Natural killer cell (primary cell): ENCODE results near the gene MAG. TPM values are rescaled to one million over a fixed set of nuclear protein-coding genes. Genes with fewer than 3 reads are reported as not detected.
"Not testable (repeated sequence)": the region's sequence is repeated elsewhere in the genome, so short reads cannot be mapped to it uniquely, and the experiment has no call there.

ENCODE experiments used
- ATAC-seq, 3 donors: fragments of 150-1000 bp in 2 of 3; fragments of 200-7000 bp in 1 of 3; cut with Tn5 transposase; 1 replicate in 1 of 3; 2 replicates in 2 of 3; pipeline ENCODE4 v1.10.0; 2021; ENCODE audit warnings: mild to moderate bottlenecking in 2 of 3, moderate library complexity in 2 of 3
- DNase-seq, 2 donors: peaks; one replicate each; pipeline versions ENCODE4 v3.0.0 to v3.0.0-alpha.2; 2013 to 2021; ENCODE audit warnings: mixed read lengths in 1 of 2
- H3K27ac ChIP-seq: one replicate; pipeline ENCODE4 v1.5.1; 2013; ENCODE audit warnings: mild to moderate bottlenecking, low read length
- H3K27me3 ChIP-seq: one replicate; pipeline ENCODE4 v1.6.1; 2013; ENCODE audit warnings: low read length; ENCODE audit not compliant: control insufficient read depth, insufficient read depth
- H3K36me3 ChIP-seq: one replicate; pipeline ENCODE4 v1.6.1; 2013; ENCODE audit warnings: low read length; ENCODE audit not compliant: control insufficient read depth, insufficient read depth
- H3K4me1 ChIP-seq: one replicate; pipeline ENCODE4 v1.6.1; 2013; ENCODE audit warnings: low read length; ENCODE audit not compliant: control insufficient read depth, insufficient read depth
- H3K4me3 ChIP-seq: one replicate; pipeline ENCODE4 v1.5.1; 2013; ENCODE audit warnings: low read length
- H3K9me3 ChIP-seq: one replicate; pipeline ENCODE4 v1.6.1; 2013; ENCODE audit warnings: low read length; ENCODE audit not compliant: control insufficient read depth, insufficient read depth
- H3K27ac Mint-ChIP-seq, 2 donors: one replicate each; pipeline ENCODE4 v1.8.0; 2022; ENCODE audit warnings: mild to moderate bottlenecking in 2 of 2, mixed read lengths in 2 of 2, moderate library complexity in 1 of 2
- H3K27me3 Mint-ChIP-seq, 2 donors: one replicate each; pipeline ENCODE4 v1.8.0; 2022; ENCODE audit warnings: low read depth in 2 of 2, mixed read lengths in 2 of 2
- H3K36me3 Mint-ChIP-seq: one replicate; pipeline ENCODE4 v1.8.0; 2022; ENCODE audit warnings: mixed read lengths
- H3K4me1 Mint-ChIP-seq, 2 donors: one replicate each; pipeline ENCODE4 v1.8.0; 2022; ENCODE audit warnings: mixed read lengths in 2 of 2
- H3K4me3 Mint-ChIP-seq: one replicate; pipeline ENCODE4 v1.8.0; 2022; ENCODE audit warnings: mild to moderate bottlenecking, moderate library complexity, mixed read lengths
- H3K9me3 Mint-ChIP-seq, 2 donors: one replicate each; pipeline ENCODE4 v1.8.0; 2022; ENCODE audit warnings: mixed read lengths in 2 of 2
- CTCF ChIP-seq: fragments of 200-600 bp; IDR thresholded peaks from one replicate; pipeline ENCODE4 v1.8.0; 2022; ENCODE audit warnings: antibody characterized with exemption
- WGBS: methylation state at CpG from one replicate; pipeline ENCODE4 v1.1.7; 2013; ENCODE audit warnings: missing lambda C conversion rate; ENCODE audit not compliant: insufficient coverage; 5-methylcytosine and 5-hydroxymethylcytosine counted together
- intact Hi-C: fragments of 100-400 bp; cut with micrococcal nuclease; formaldehyde crosslinking; loops from one replicate; pipeline ENCODE4 v1.14.2; 2022
- total RNA-seq, 4 donors: library from RNA; stranded (reverse); fragments of 120-200 nt in 1 of 4; gene quantifications; one replicate each; pipeline versions ENCODE4 v1.2.3 to v1.2.4, GENCODE V29; 2013 to 2022

MAG gene
- total RNA-seq, 3 donors from 2014 or later (not counting 1 experiment from before 2014, with no cell fraction given) = not detected

- Mint-ChIP-seq H3K36me3 (no peaks in the 10 kb centered on the region), H3K4me3 (peak within 1 kb of the TSS; percentile 23), H3K27me3 (peaks cover 13 to 14% of the 10 kb centered on the region in 2 donors), H3K9me3 (no peaks in the 10 kb centered on the region), H3K4me1 (peaks cover 9 to 12% of the 10 kb centered on the region in 2 donors), H3K27ac (no peak within 1 kb of the TSS)
- no peak for TF ChIP-seq CTCF
- intact Hi-C loops = loop anchor here (10.0 kb wide), 1 partner anchor 237 kb away; no protein-coding TSS in a partner anchor
- ATAC-seq = peak in 1 of 3 donors; percentile 30
- H3K4me1 ChIP-seq = peaks cover 10% of the 10 kb centered on the region
- H3K27me3 ChIP-seq = no peaks in the 10 kb centered on the region
- peak in 1 of 2 donors; percentile 33 for DNase-seq
- no peaks in the 10 kb centered on the region for H3K36me3 ChIP-seq
- WGBS = 45% methylated on average over 13 of the region's 18 CpGs
- H3K9me3 ChIP-seq = no peaks in the 10 kb centered on the region
- H3K4me3 ChIP-seq = no peak within 1 kb of the TSS
- no peak within 1 kb of the TSS for H3K27ac ChIP-seq
These were observed 66.1 kb downstream of the MAG start, which contains the start of gene FFAR3 for GRCh38 chr19:35357867-35358573. Gene FFAR3, plus strand, starts transcription at chr19:35358460. Its CDS starts 431 bp downstream, at chr19:35358891.

DNA sequence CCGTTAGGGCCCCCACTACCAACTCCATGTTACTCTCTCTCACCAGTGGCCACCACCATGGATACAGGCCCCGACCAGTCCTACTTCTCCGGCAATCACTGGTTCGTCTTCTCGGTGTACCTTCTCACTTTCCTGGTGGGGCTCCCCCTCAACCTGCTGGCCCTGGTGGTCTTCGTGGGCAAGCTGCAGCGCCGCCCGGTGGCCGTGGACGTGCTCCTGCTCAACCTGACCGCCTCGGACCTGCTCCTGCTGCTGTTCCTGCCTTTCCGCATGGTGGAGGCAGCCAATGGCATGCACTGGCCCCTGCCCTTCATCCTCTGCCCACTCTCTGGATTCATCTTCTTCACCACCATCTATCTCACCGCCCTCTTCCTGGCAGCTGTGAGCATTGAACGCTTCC is 66.9 kb downstream of the MAG start:
- H3K36me3 ChIP-seq, H3K4me3 ChIP-seq, H3K9me3 Mint-ChIP-seq, H3K27ac Mint-ChIP-seq, H3K36me3 Mint-ChIP-seq, H3K27ac ChIP-seq, H3K27me3 ChIP-seq, ATAC-seq, H3K4me3 Mint-ChIP-seq, H3K4me1 ChIP-seq, H3K9me3 ChIP-seq, DNase-seq: not testable (repeated sequence)
- H3K27me3 Mint-ChIP-seq = peaks cover 13 to 14% of the 10 kb centered on the region in 2 donors
- no CpG with 5 or more reads among the region's 16 CpGs for WGBS
- intact Hi-C loops = loop anchor here (10.0 kb wide), 1 partner anchor 236 kb away; no protein-coding TSS in a partner anchor
- H3K4me1 Mint-ChIP-seq = peaks cover 12% of the 10 kb centered on the region in 2 donors

DNA sequence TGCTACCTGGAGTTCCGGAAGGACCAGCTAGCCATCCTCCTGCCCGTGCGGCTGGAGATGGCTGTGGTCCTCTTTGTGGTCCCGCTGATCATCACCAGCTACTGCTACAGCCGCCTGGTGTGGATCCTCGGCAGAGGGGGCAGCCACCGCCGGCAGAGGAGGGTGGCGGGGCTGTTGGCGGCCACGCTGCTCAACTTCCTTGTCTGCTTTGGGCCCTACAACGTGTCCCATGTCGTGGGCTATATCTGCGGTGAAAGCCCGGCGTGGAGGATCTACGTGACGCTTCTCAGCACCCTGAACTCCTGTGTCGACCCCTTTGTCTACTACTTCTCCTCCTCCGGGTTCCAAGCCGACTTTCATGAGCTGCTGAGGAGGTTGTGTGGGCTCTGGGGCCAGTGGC is 67.4 kb downstream of the MAG start:
- not testable (repeated sequence) for H3K4me3 Mint-ChIP-seq, H3K9me3 ChIP-seq, H3K36me3 Mint-ChIP-seq, H3K27ac Mint-ChIP-seq, H3K36me3 ChIP-seq, H3K9me3 Mint-ChIP-seq, H3K4me1 ChIP-seq, ATAC-seq, H3K4me3 ChIP-seq, H3K27me3 ChIP-seq, H3K27ac ChIP-seq
- Mint-ChIP-seq H3K27me3 (peaks cover 14% of the 10 kb centered on the region in 2 donors), H3K4me1 (peaks cover 12% of the 10 kb centered on the region in 2 donors)
- peak in 1 of 2 donors; percentile 4 for DNase-seq
- intact Hi-C loops = loop anchor here (10.0 kb wide), 1 partner anchor 235 kb away; no protein-coding TSS in a partner anchor
- WGBS = 89% methylated on average over 17 of the region's 21 CpGs

DNA sequence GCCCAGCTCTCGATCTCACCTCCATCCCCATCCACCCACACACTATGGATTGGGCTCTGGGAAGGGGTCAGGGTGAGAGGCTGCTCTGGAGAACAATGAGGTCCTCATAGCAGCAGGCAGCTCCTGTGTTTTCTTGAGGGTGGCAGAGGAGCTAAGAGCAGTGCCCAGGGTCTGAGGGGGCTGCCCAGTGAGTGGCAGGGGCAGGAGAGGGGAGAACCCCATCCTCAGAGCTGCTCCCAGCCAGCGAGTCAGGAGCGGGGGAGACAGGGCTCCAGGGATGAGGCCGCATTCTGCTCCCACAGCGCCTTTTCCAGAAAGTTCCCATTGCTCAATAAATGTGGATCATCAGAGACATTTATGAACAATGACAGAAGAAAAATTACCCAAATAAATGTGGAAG is 68.1 kb downstream of the MAG start:
- H3K4me1 Mint-ChIP-seq = peaks cover 12% of the 10 kb centered on the region in 2 donors
- not testable (repeated sequence) for H3K36me3 Mint-ChIP-seq, ATAC-seq

GRCh38 chr19:35360880-35361420 is 69.0 kb downstream of the MAG start:
- Histone ChIP-seq H3K4me3 (no peak overlapping the region), H3K27me3 (no peaks in the 10 kb centered on the region), H3K9me3 (no peaks in the 10 kb centered on the region), H3K27ac (no peak overlapping the region), H3K4me1 (peaks cover 3% of the 10 kb centered on the region), H3K36me3 (no peaks in the 10 kb centered on the region)
- Mint-ChIP-seq H3K27ac (no peak overlapping the region), H3K27me3 (peaks cover 16 to 18% of the 10 kb centered on the region in 2 donors), H3K4me1 (peaks cover 12% of the 10 kb centered on the region in 2 donors), H3K4me3 (no peak overlapping the region), H3K9me3 (no peaks in the 10 kb centered on the region), H3K36me3 (no peaks in the 10 kb centered on the region)
- ATAC-seq (no peak), DNase-seq (no peak)
- intact Hi-C loops = no loop called here
- 34% methylated on average over 5 of the region's 5 CpGs for WGBS
- TF ChIP-seq CTCF = no peak

More for the DNA sequence above, 68.1 kb downstream of the MAG start:
- H3K9me3 Mint-ChIP-seq, H3K4me3 ChIP-seq, intact Hi-C loops, H3K27me3 ChIP-seq, H3K27ac ChIP-seq, H3K4me3 Mint-ChIP-seq, H3K36me3 ChIP-seq, H3K4me1 ChIP-seq, H3K27ac Mint-ChIP-seq, DNase-seq, H3K9me3 ChIP-seq: not testable (repeated sequence)
- H3K27me3 Mint-ChIP-seq = peaks cover 14 to 17% of the 10 kb centered on the region in 2 donors
- no CpG with 5 or more reads among the region's 5 CpGs for WGBS
